ENCODE data around the gene PAOX.

The PAOX gene

DNA sequence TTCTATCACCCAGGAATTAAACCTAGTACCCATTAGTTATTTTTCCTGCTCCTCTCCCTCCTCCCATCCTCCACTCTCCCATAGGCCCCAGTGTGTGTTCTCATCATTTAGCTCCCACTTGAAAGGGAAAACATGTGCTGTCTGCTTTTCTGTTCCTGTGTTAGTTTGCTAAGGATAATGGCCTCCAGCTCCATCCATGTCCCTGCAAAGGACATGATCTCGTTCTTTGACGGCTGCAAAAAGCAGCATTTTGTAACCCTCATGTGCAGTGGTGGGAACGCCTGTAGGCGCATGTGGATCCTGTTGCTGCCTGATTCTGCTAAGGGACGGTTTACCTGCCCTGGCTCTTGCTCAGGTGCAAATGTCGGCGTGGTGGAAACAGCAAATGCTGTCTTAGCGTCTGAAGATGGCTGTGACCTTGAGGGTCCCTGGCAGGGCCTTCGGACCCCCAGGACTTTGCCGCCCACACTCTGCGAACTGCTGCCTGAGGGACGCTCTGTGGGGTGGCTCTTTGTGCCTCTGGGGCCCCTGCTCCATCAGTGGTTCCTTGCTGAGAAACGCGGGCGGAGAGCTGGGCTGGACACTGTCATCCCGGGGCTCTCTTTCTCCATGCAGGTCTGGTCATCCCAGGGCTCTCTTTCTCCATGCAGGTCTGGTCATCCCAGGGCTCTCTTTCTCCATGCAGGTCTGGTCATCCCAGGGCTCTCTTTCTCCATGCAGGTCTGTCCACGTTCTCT is 9.3 kb downstream of the PAOX start:
- DNase-seq = no peak

DNA sequence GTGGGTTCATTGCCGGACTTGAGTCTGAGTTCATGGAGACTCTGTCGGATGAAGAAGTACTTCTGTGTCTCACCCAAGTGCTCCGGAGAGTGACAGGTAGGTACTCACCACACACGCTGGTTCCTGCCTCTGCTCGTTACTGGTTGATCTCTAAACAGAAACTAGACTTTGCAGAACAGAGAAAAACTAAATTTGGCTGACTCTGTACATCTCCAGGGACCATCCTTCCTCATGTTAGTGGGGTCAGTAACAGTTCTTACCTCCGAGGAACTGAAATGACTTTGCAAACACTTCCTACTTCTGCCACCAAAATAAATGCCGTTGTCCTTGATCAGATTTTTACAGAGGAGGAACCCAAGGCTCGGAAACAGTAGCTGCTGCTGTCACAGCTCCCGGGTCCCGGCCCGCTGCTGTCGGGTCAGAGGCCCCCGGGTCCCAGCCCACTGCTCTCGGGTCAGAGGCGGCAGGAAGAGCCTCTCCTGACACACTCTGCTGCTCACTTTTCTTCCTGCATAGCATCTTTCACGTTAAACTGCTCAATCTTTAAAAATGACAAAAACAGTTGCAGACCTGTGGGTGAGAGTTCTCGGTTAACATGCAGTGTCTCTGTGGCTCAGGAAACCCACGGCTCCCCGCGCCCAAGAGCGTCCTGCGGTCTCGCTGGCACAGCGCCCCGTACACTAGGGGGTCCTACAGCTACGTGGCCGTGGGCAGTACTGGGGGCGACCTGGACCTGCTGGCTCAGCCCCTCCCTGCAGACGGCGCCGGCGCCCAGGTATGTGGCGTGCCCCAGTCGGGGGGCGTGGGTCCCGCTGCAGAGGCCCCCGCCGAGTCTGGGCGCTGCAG is 10.1 kb downstream of the PAOX start:
- peak; percentile 22 for DNase-seq

- no peak for DNase-seq
Measured at GRCh38 chr10:133390597-133391248, 11.7 kb downstream of the PAOX start.

GRCh38 chr10:133391249-133391635 is 12.2 kb downstream of the PAOX start:
- no peak for DNase-seq

GRCh38 chr10:133391761-133392518 is 12.9 kb downstream of the PAOX start:
- no peak for DNase-seq

- no peak for DNase-seq
Measured at GRCh38 chr10:133393401-133394063, 14.5 kb downstream of the PAOX start.

GRCh38 chr10:133394064-133394663 is 15.1 kb downstream of the PAOX start, which contains the start of gene MTG1:
MTG1 (plus strand) TSS chr10:133394157; CDS start chr10:133394221, 64 bp downstream.
- peak; percentile 99 for DNase-seq

DNA sequence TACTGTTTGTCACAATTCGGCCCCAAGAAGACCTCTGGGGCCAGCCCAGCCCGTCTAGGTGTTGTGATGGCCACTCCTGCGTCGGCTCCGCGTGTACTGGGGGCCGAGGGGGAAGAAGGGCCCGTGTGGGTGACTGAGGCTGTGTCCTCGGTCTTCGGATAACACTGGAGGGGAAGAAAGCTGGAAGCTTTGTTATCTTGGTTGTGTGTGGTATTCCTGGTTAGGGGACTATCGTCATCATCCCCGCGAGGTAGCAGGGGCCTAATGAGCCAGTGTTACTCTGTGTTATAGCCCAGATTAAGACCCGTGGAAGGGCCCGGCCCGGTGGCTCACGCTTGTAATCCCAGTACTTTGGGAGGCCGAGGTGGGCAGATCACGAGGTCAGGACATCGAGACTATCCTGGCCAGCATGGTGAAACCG is 15.7 kb downstream of the PAOX start:
- no peak for DNase-seq

DNA sequence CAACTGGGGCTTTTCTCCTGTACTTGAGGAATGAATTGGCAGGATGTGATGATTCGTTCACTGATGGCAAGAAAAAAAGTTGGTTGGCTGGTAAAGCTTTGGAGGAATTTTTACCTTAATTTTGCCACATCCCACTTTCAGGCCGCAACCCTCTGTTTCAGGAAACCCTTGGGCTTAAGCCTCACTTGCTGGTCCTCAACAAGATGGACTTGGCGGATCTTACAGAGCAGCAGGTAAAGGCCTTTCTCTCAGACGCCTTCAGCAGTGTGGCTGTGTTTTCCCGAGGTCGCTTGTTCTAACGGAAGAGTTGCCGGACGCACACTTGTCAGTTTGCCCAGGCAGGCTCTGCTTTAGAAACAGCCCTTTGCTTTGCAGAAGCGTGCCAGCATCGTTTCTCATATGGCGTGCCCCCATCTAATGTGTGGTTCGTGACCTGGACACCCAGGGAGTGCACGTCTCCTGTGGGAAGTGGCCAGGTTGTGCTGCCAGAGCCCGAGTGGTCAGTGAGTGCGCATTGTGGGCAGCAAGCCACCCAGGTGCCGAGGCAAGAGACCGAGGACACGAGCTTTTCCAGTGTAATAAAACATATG is 17.1 kb downstream of the PAOX start:
- DNase-seq = no peak

- no peak for DNase-seq
Measured at GRCh38 chr10:133397938-133398337, 18.9 kb downstream of the PAOX start.

GRCh38 chr10:133399123-133399601 is 20.1 kb downstream of the PAOX start:
- no peak for DNase-seq

DNA sequence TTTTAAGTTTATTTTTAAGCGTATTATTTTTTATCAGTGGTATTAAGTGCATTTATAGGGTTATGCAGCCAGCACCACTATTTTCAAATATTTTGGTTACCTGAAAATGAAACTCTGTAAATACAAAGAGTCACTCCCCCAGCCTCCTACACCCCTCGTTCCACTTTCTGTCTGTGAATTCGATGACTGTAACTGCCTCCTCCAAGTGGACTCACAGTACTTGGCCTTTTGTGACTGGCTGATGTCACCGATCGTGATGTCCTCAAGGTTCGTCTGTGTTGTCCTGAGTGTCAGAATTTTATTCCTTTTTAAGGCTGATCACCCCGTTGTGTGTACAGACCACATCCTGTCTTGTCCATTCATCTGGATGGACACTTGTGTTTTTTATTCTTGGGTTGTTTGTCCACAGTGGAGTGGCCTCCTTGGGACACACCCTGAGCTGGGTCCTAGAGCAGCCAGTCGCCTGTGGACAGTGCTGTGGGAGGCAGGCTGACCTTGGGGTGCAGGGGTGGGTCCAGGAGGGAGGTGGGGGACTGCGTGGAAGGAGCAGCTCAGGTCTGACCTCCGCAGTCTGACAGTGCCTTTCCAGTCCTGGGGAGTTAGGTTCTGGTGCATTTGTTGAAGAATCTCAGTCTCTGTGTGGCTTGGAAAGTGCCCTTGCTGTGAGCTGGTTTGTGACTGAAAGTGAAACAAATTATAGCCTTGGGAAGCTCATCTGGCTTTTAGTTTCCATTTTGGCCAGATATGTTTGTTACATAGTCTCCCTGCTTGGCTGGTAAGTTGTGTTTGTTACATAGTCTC is 21.8 kb downstream of the PAOX start:
- DNase-seq = peak; percentile 75

GRCh38 chr10:133401500-133401899 is 22.4 kb downstream of the PAOX start:
- DNase-seq = no peak

- no peak for DNase-seq
Measured at GRCh38 chr10:133401981-133402725, 23.1 kb downstream of the PAOX start.

DNA sequence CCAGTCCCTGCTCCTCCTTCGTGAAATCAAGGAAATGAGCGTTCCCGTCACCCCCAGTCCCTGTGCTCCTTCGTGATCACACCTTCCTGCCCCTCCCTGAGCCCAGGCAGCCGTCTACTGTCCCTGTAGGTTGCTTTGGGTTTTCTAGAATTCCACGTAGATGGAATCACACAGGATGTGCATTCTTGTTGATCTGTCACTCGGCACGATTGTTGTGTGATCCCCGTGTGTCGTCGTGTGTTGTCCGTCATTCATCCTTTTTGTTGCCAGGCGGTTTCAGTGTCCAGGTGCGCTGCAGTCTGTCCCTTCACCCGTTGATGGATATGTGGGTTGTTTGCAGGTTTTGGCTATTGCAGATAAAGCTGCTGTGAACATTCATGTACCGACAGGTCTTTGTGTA is 24.3 kb downstream of the PAOX start:
- no peak for DNase-seq

GRCh38 chr10:133403784-133404183 is 24.7 kb downstream of the PAOX start:
- peak; percentile 54 for DNase-seq

DNA sequence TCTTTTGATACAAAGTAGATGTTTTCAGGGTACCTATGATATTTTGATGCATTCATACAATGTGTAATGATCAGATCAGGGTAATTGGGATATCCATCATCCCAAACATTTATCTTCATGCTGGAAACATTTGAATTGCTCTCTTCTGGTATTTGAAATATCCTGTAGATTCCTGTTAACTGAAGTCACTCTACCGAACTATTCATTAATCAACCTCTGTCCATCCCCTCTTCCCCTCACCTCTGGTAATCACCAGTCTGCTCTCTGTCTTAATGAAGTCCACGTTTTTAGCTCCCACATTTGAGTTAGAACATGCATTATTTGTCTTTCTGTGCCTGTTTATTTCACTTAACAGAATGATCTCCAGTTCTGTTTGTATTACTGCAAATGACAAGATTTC is 26.2 kb downstream of the PAOX start:
- DNase-seq = no peak

GRCh38 chr10:133405844-133406527 is 26.9 kb downstream of the PAOX start:
- DNase-seq = no peak
